Epithelial cell of proximal tubule (primary cell): ENCODE measurements around the gene FCHSD1. TPM values are rescaled to one million over a fixed set of nuclear protein-coding genes. Genes with fewer than 3 reads are reported as not detected.

Source experiments
- DNase-seq: peaks from one replicate; pipeline ENCODE4 v3.0.0-alpha.2; 2011; ENCODE audit warnings: low read depth
- H3K4me3 ChIP-seq: 2 replicates; pipeline ENCODE4 v1.5.1; 2011; ENCODE audit warnings: low read depth, mild to moderate bottlenecking, low read length
- CTCF ChIP-seq: conservative IDR thresholded peaks from 2 replicates; pipeline ENCODE4 v1.5.1; 2012; ENCODE audit warnings: low read depth, mild to moderate bottlenecking, low read length
- total RNA-seq: library from RNA; depleted of rRNA; stranded (reverse); fragments of >200 nt; gene quantifications from 2 replicates; pipeline ENCODE4 v1.2.3, GENCODE V29; 2015

Gene FCHSD1
- 15.7 and 43.1 TPM in 2 replicates for total RNA-seq

- TF ChIP-seq CTCF = no peak
- DNase-seq = no peak
- peak within 1 kb of the TSS; percentile 89 for H3K4me3 ChIP-seq
These were observed at the start of gene FCHSD1 for GRCh38 chr5:141650851-141651727. Gene FCHSD1, minus strand, starts transcription at chr5:141651418. Its CDS starts 50 bp downstream, at chr5:141651368.

GRCh38 chr5:141697586-141697985 lies 46.4 kb upstream of the FCHSD1 start:
- TF ChIP-seq CTCF = no peak
- no peak overlapping the region for H3K4me3 ChIP-seq
- no peak for DNase-seq

- H3K4me3 ChIP-seq = no peak overlapping the region
- no peak for TF ChIP-seq CTCF
- no peak for DNase-seq
These were observed 45.2 kb upstream of the FCHSD1 start for GRCh38 chr5:141696431-141696830.

- no peak overlapping the region for H3K4me3 ChIP-seq
- DNase-seq = peak; percentile 46
- TF ChIP-seq CTCF = no peak
These were observed 44.5 kb upstream of the FCHSD1 start for GRCh38 chr5:141695627-141696215.

GRCh38 chr5:141694479-141694878 lies 43.3 kb upstream of the FCHSD1 start:
- no peak overlapping the region for H3K4me3 ChIP-seq
- DNase-seq = no peak
- TF ChIP-seq CTCF = no peak

GRCh38 chr5:141692919-141693725 lies 41.9 kb upstream of the FCHSD1 start:
- H3K4me3 ChIP-seq = no peak overlapping the region
- DNase-seq = no peak
- TF ChIP-seq CTCF = no peak
